B cell (primary cell): ENCODE measurements around the gene AUTS2. TPM values are rescaled to one million over a fixed set of nuclear protein-coding genes. Genes with fewer than 3 reads are reported as not detected.

Experiments used
- ATAC-seq: fragments of 200-7000 bp; cut with Tn5 transposase; one replicate; pipeline ENCODE4 v1.10.0; 2021; ENCODE audit warnings: low read depth, mild to moderate bottlenecking, moderate number of reproducible peaks, moderate library complexity
- CTCF ChIA-PET: fragments of 350-600 bp; sonication (Branson Sonifier 250); formaldehyde crosslinking; loops from one replicate; lab custom pipeline; 2021; ENCODE audit warnings: antibody characterized with exemption, inconsistent platforms; lab: Charles Lee
- POLR2A ChIA-PET: fragments of 350-600 bp; sonication (Branson Sonifier 250); formaldehyde crosslinking; loops from one replicate; lab custom pipeline; 2021; ENCODE audit warnings: antibody characterized with exemption; lab: Charles Lee
- DNase-seq: peaks from one replicate; pipeline ENCODE4 v3.0.0; 2013
- H2AFZ ChIP-seq: 2 replicates; pipeline ENCODE4 v1.6.1; 2012; ENCODE audit warnings: mild to moderate bottlenecking, low read depth, low read length; ENCODE audit not compliant: insufficient read depth, poor library complexity, severe bottlenecking
- H3K27ac ChIP-seq, 2 donors: 1 replicate in 1 of 2; 2 replicates in 1 of 2; pipeline ENCODE4 v1.5.1; 2012 to 2013; ENCODE audit warnings: low read length in 2 of 2, mild to moderate bottlenecking in 2 of 2, moderate library complexity in 1 of 2
- H3K27me3 ChIP-seq, 4 experiments: fragments of 200-600 bp in 1 of 4; sonication (generic) in 1 of 4; replicated peaks in 1 of 4; 1 replicate in 2 of 4; 2 replicates in 2 of 4; pipeline versions ENCODE4 v1.6.1 to v1.7.0; 2013 to 2016; ENCODE audit warnings: low read length in 3 of 4, mild to moderate bottlenecking in 2 of 4, mixed read lengths in 1 of 4, moderate library complexity in 1 of 4; ENCODE audit not compliant: insufficient read depth in 4 of 4, control insufficient read depth in 3 of 4; ENCODE audit errors: control extremely low read depth in 1 of 4
- H3K36me3 ChIP-seq, 2 experiments: replicated peaks in 1 of 2; 1 replicate in 1 of 2; 2 replicates in 1 of 2; pipeline versions ENCODE4 v1.6.1 to v1.7.1; 2013; ENCODE audit warnings: low read length in 1 of 2; ENCODE audit not compliant: insufficient read depth in 2 of 2, control insufficient read depth in 1 of 2; ENCODE audit errors: control extremely low read depth in 1 of 2, extremely low read depth in 1 of 2
- H3K4me1 ChIP-seq, 2 donors: fragments of 200-600 bp in 1 of 2; sonication (generic) in 1 of 2; 1 replicate in 1 of 2; 2 replicates in 1 of 2; pipeline versions ENCODE4 v1.5.1 to v1.6.1; 2013 to 2017; ENCODE audit warnings: low read length in 2 of 2; ENCODE audit not compliant: control insufficient read depth in 2 of 2, insufficient read depth in 2 of 2
- H3K4me2 ChIP-seq: replicated peaks from 2 replicates; pipeline ENCODE3; 2012; ENCODE audit warnings: mild to moderate bottlenecking, low read depth, low read length; ENCODE audit not compliant: poor library complexity, severe bottlenecking
- H3K4me3 ChIP-seq, 5 experiments: fragments of 200-600 bp in 1 of 5; sonication (generic) in 1 of 5; 1 replicate in 3 of 5; 2 replicates in 2 of 5; pipeline versions ENCODE4 v1.5.1 to v1.7.0; 2011 to 2016; ENCODE audit warnings: low read length in 4 of 5, mild to moderate bottlenecking in 4 of 5, low read depth in 2 of 5, control low read depth in 1 of 5, moderate library complexity in 1 of 5; ENCODE audit not compliant: insufficient read depth in 1 of 5; ENCODE audit errors: control extremely low read depth in 1 of 5, extremely low read depth in 1 of 5
- H3K79me2 ChIP-seq: fragments of 200-600 bp; sonication (generic); one replicate; pipeline ENCODE4 v1.6.0; 2016; ENCODE audit warnings: low read length; ENCODE audit not compliant: control insufficient read depth, insufficient read depth
- H3K9ac ChIP-seq: fragments of 200-600 bp; sonication (generic); 2 replicates; pipeline ENCODE4 v1.6.1; 2017; ENCODE audit warnings: mild to moderate bottlenecking, low read length, moderate library complexity
- H3K9me3 ChIP-seq, 3 donors: one replicate each; pipeline versions ENCODE4 v1.6.1 to v1.7.1; 2013; ENCODE audit warnings: low read length in 2 of 3; ENCODE audit not compliant: control insufficient read depth in 2 of 3, insufficient read depth in 1 of 3; ENCODE audit errors: control extremely low read depth in 1 of 3
- H4K20me1 ChIP-seq: 2 replicates; pipeline ENCODE4 v1.6.0; 2012; ENCODE audit warnings: mild to moderate bottlenecking, low read length; ENCODE audit not compliant: insufficient read depth, control insufficient read depth, poor library complexity, severe bottlenecking
- H3K27ac Mint-ChIP-seq: one replicate; pipeline ENCODE4 v1.8.0; 2021; ENCODE audit warnings: mixed read lengths
- H3K27me3 Mint-ChIP-seq: one replicate; pipeline ENCODE4 v1.8.0; 2021; ENCODE audit warnings: mixed read lengths
- H3K4me1 Mint-ChIP-seq: one replicate; pipeline ENCODE4 v1.8.0; 2021; ENCODE audit warnings: mixed read lengths
- H3K4me3 Mint-ChIP-seq: one replicate; pipeline ENCODE4 v1.8.0; 2021; ENCODE audit warnings: mixed read lengths
- H3K9me3 Mint-ChIP-seq: one replicate; pipeline ENCODE4 v1.8.0; 2022; ENCODE audit warnings: mixed read lengths; ENCODE audit not compliant: insufficient read depth
- CTCF ChIP-seq: fragments of 200-600 bp; IDR thresholded peaks from one replicate; pipeline ENCODE4 v1.8.0; 2022; ENCODE audit warnings: antibody characterized with exemption, mild to moderate bottlenecking
- EZH2 ChIP-seq: IDR thresholded peaks from 2 replicates; pipeline ENCODE4 v1.6.1; 2012; ENCODE audit warnings: borderline replicate concordance, low read depth, mild to moderate bottlenecking, moderate library complexity, low read length; ENCODE audit not compliant: insufficient read depth, poor library complexity, severe bottlenecking
- whole genome bisulfite sequencing: methylation state at CpG from one replicate; pipeline ENCODE4 v1.1.5; 2013; ENCODE audit warnings: missing lambda C conversion rate; ENCODE audit not compliant: insufficient coverage; 5-methylcytosine and 5-hydroxymethylcytosine counted together
- intact Hi-C: fragments of 100-400 bp; cut with micrococcal nuclease; formaldehyde crosslinking; loops from one replicate; pipeline ENCODE4 v1.10.0; 2022
- polyA plus RNA-seq: library from polyadenylated mRNA; depleted of rRNA; stranded (reverse); fragments of >200 nt; gene quantifications from 2 replicates; pipeline ENCODE4 v1.2.3, GENCODE V29; 2012
- total RNA-seq, 2 donors: library from RNA; stranded (reverse); fragments of 120-200 nt in 1 of 2; gene quantifications; 1 replicate in 1 of 2; 2 replicates in 1 of 2; pipeline versions ENCODE4 v1.2.3 to v1.2.4, GENCODE V29; 2013 to 2022

Gene AUTS2
- total and polyA plus RNA-seq, 2 donors (not counting 1 experiment from before 2014, with no cell fraction given), result 22.3 to 35.0 TPM

- H3K4me3 Mint-ChIP-seq, result peak overlapping the region; percentile 17
- H3K27me3 Mint-ChIP-seq, result no peaks in the 10 kb centered on the region
- POLR2A ChIA-PET, result no interaction called here
- peaks cover 24 to 31% of the 10 kb centered on the region in 2 donors for H3K4me1 ChIP-seq
- H3K27me3 ChIP-seq, result no peaks in the 10 kb centered on the region
- peak overlapping the region; percentile 32 for H3K27ac Mint-ChIP-seq
- no peaks in the 10 kb centered on the region for H3K9me3 Mint-ChIP-seq
- no peaks in the 10 kb centered on the region for H3K36me3 ChIP-seq
- no peak overlapping the region for H3K9ac ChIP-seq
- no peaks in the 10 kb centered on the region for H3K9me3 ChIP-seq
- intact Hi-C loops, result loop anchor here (5.0 kb wide), 1 partner anchor 137 kb away; no protein-coding TSS in a partner anchor
- peak; percentile 65 for ATAC-seq
- peak; percentile 8 for DNase-seq
- peak overlapping the region; percentile 3 for H3K4me2 ChIP-seq
- no peak overlapping the region for H3K4me3 ChIP-seq
- peaks cover 33% of the 10 kb centered on the region for H3K4me1 Mint-ChIP-seq
- no peaks in the 10 kb centered on the region for H4K20me1 ChIP-seq
- H2AFZ ChIP-seq, result no peak overlapping the region
- peaks cover 3% of the 10 kb centered on the region for H3K79me2 ChIP-seq
- TF ChIP-seq CTCF, result no peak
- no peak for TF ChIP-seq EZH2
- no peak overlapping the region for H3K27ac ChIP-seq
- CTCF ChIA-PET, result no interaction called here
- WGBS, result no CpG with 5 or more reads among the region's 1 CpG
These were observed 140.9 kb downstream of the AUTS2 start for GRCh38 chr7:69739190-69739589.

- intact Hi-C loops, result loop anchor here (5.0 kb wide), 1 partner anchor 138 kb away; no protein-coding TSS in a partner anchor
- H2AFZ ChIP-seq, result no peak overlapping the region
These were observed 141.7 kb downstream of the AUTS2 start for GRCh38 chr7:69739931-69740431.

More at GRCh38 chr7:69739931-69740431, 141.7 kb downstream of the AUTS2 start:
- H4K20me1 ChIP-seq, result no peaks in the 10 kb centered on the region
- WGBS, result 8% methylated on average over 4 of the region's 4 CpGs
- H3K4me3 ChIP-seq, result no peak overlapping the region
- H3K79me2 ChIP-seq, result peaks cover 5% of the 10 kb centered on the region
- H3K9me3 ChIP-seq, result no peaks in the 10 kb centered on the region
- no peak overlapping the region for H3K9ac ChIP-seq
- H3K4me2 ChIP-seq, result peak overlapping the region; percentile 16
- CTCF ChIA-PET, result interaction anchor here (0.8 kb wide), 1 partner anchor 85 kb away, joined by 3 read pairs; no protein-coding TSS in a partner anchor
- no peak overlapping the region for H3K27ac ChIP-seq
- H3K27ac Mint-ChIP-seq, result peak overlapping the region; percentile 20
- peak overlapping the region; percentile 20 for H3K4me3 Mint-ChIP-seq
- no peak for TF ChIP-seq CTCF
- no peak for TF ChIP-seq EZH2
- H3K36me3 ChIP-seq, result no peaks in the 10 kb centered on the region
- H3K27me3 ChIP-seq, result no peaks in the 10 kb centered on the region
- H3K4me1 ChIP-seq, result peaks cover 24 to 31% of the 10 kb centered on the region in 2 donors
- ATAC-seq (peak; percentile 64), DNase-seq (peak; percentile 41)
- POLR2A ChIA-PET, result no interaction called here
- H3K4me1 Mint-ChIP-seq, result peaks cover 33% of the 10 kb centered on the region
- H3K27me3 Mint-ChIP-seq, result no peaks in the 10 kb centered on the region
- H3K9me3 Mint-ChIP-seq, result no peaks in the 10 kb centered on the region
